Naive thymus-derived CD4-positive, alpha-beta T cell (primary cell): ENCODE results near the gene KCNIP1. TPM values are rescaled to one million over a fixed set of nuclear protein-coding genes. Genes with fewer than 3 reads are reported as not detected.

ENCODE experiments used
- ATAC-seq: fragments of 150-1000 bp; cut with Tn5 transposase; 2 replicates; pipeline ENCODE4 v1.10.0; 2021; ENCODE audit warnings: mild to moderate bottlenecking, moderate library complexity
- CTCF ChIA-PET: fragments of 350-600 bp; sonication (Branson Sonifier 250); formaldehyde crosslinking; loops from one replicate; lab custom pipeline; 2021; ENCODE audit warnings: antibody characterized with exemption; lab: Charles Lee
- POLR2A ChIA-PET: fragments of 350-600 bp; sonication (Branson Sonifier 250); formaldehyde crosslinking; loops from one replicate; lab custom pipeline; 2021; ENCODE audit warnings: antibody characterized with exemption, inconsistent platforms; lab: Charles Lee
- DNase-seq, 9 donors: peaks; one replicate each; pipeline versions ENCODE4 v3.0.0 to v3.0.0-alpha.2; 2020 to 2022; ENCODE audit warnings: mixed read lengths in 1 of 9
- H3K27ac ChIP-seq: one replicate; pipeline ENCODE4 v1.7.0; 2013; ENCODE audit warnings: mild to moderate bottlenecking, low read depth, low read length, moderate library complexity
- H3K27me3 ChIP-seq, 2 donors: one replicate each; pipeline ENCODE4 v1.7.0; 2013; ENCODE audit warnings: low read length in 2 of 2, mild to moderate bottlenecking in 2 of 2, moderate library complexity in 2 of 2; ENCODE audit not compliant: control insufficient read depth in 2 of 2, insufficient read depth in 2 of 2
- H3K36me3 ChIP-seq, 3 experiments: 1 replicate in 2 of 3; 2 replicates in 1 of 3; pipeline ENCODE4 v1.7.0; 2013; ENCODE audit warnings: low read length in 3 of 3, mild to moderate bottlenecking in 3 of 3, moderate library complexity in 1 of 3; ENCODE audit not compliant: insufficient read depth in 3 of 3, control insufficient read depth in 2 of 3
- H3K4me1 ChIP-seq, 2 donors: one replicate each; pipeline ENCODE4 v1.7.0; 2013; ENCODE audit warnings: low read length in 2 of 2, mild to moderate bottlenecking in 2 of 2, moderate library complexity in 1 of 2; ENCODE audit not compliant: control insufficient read depth in 2 of 2, insufficient read depth in 2 of 2
- H3K4me3 ChIP-seq: 2 replicates; pipeline ENCODE4 v1.7.0; 2013; ENCODE audit warnings: mild to moderate bottlenecking, low read length
- H3K9me3 ChIP-seq, 3 experiments: 1 replicate in 2 of 3; 2 replicates in 1 of 3; pipeline ENCODE4 v1.7.0; 2013; ENCODE audit warnings: low read length in 3 of 3; ENCODE audit not compliant: control insufficient read depth in 2 of 3
- H3K27ac Mint-ChIP-seq, 9 donors: one replicate each; pipeline ENCODE4 v1.8.0; 2020 to 2022; ENCODE audit warnings: mixed read lengths in 9 of 9, mild to moderate bottlenecking in 8 of 9, moderate library complexity in 5 of 9, inconsistent platforms in 2 of 9
- H3K27me3 Mint-ChIP-seq, 5 donors: one replicate each; pipeline ENCODE4 v1.8.0; 2021 to 2022; ENCODE audit warnings: mixed read lengths in 5 of 5, mild to moderate bottlenecking in 1 of 5
- H3K36me3 Mint-ChIP-seq, 5 donors: one replicate each; pipeline ENCODE4 v1.8.0; 2020 to 2022; ENCODE audit warnings: mixed read lengths in 5 of 5, mild to moderate bottlenecking in 3 of 5, inconsistent platforms in 1 of 5
- H3K4me1 Mint-ChIP-seq, 7 donors: one replicate each; pipeline ENCODE4 v1.8.0; 2020 to 2022; ENCODE audit warnings: mixed read lengths in 7 of 7, mild to moderate bottlenecking in 3 of 7, inconsistent platforms in 1 of 7
- H3K4me3 Mint-ChIP-seq, 10 donors: one replicate each; pipeline ENCODE4 v1.8.0; 2020 to 2022; ENCODE audit warnings: mild to moderate bottlenecking in 10 of 10, mixed read lengths in 10 of 10, moderate library complexity in 6 of 10, inconsistent platforms in 2 of 10
- H3K9me3 Mint-ChIP-seq, 11 donors: one replicate each; pipeline ENCODE4 v1.8.0; 2020 to 2022; ENCODE audit warnings: mixed read lengths in 11 of 11, mild to moderate bottlenecking in 4 of 11, inconsistent platforms in 1 of 11, moderate library complexity in 1 of 11
- intact Hi-C, 2 donors: fragments of 100-400 bp; cut with micrococcal nuclease; formaldehyde crosslinking; loops; one replicate each; pipeline ENCODE4 v1.15.1; 2023
- polyA plus RNA-seq, 2 donors: library from polyadenylated mRNA; unstranded; fragments of 300-500 nt; fragmentation: Illumina TruSeq; gene quantifications; one replicate each; pipeline ENCODE4 v1.2.3, GENCODE V29; 2021
- total RNA-seq, 6 experiments: library from RNA in 5 of 6; stranded (reverse) in 5 of 6; gene quantifications; 1 replicate in 5 of 6; 2 replicates in 1 of 6; pipeline ENCODE4 v1.2.3 and lab custom pipeline; 2021 to 2026

The KCNIP1 gene
- total and polyA plus RNA-seq, 7 experiments from 2014 or later = not detected

DNA sequence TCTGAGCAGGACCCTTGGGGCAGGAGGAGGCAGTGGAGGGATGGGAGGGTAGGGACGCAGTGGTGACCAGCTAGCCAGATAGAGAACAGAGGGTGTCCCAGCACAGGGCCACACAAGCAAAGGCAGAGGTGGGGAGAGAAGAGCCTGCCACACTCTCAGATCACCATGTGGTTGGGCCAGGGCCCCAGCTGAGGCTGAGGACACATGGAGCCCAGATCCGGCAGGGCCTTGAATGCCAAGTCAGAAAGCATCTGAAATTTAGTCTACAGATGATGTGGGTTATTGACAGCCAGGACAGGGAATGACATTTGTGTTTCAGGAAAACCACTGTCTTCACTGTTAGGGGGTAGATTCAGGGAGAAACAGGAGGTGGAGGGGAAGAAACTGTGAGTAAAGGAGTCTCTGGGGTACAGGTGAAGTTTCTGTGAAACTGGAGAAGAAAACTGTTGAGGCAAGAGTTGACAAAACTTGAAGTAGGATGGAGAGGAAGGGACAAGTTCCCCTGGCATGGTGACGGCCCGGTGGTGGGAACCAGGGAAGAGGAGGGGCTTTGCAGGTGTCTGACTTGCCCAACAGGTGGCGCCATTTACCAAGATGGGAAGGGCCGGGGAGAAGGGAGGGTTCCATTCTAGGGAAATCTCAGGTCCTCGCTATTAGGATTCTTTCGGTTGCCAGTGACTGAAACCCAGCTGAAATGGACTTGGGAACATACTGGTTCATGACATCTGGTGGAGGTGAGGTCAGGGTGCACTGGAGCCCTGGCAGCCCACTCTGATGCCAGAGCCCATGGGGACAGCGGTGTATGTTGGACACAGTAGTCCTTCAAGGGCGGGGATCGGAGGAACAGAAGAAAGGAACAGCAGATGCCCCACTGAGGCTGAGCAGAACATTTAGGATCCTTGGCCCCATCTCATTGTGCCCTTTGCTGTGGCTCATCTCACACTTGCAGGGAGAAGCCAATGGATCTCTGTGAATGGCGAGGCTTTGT lies 100.1 kb downstream of the KCNIP1 start:
- peak in 4 of 9 donors; percentile 4 to 49 (median 8) for DNase-seq
- Mint-ChIP-seq H3K9me3 (no peaks in the 10 kb centered on the region), H3K4me3 (no peak overlapping the region), H3K27ac (no peak overlapping the region), H3K4me1 (peaks cover 0 to 6% (median 0%) of the 10 kb centered on the region in 7 donors), H3K36me3 (no peaks in the 10 kb centered on the region), H3K27me3 (peaks cover 0 to 25% (median 19%) of the 10 kb centered on the region in 5 donors)
- Histone ChIP-seq H3K4me3 (no peak overlapping the region), H3K9me3 (no peaks in the 10 kb centered on the region), H3K27me3 (no peaks in the 10 kb centered on the region), H3K4me1 (no peaks in the 10 kb centered on the region), H3K27ac (no peak overlapping the region), H3K36me3 (no peaks in the 10 kb centered on the region)
- no peak for ATAC-seq
- ChIA-PET CTCF (no interaction called here), POLR2A (no interaction called here)
- intact Hi-C loops = loop anchor here (1.0 to 2.0 kb wide), 2 partner anchors 29 kb away; no protein-coding TSS in a partner anchor

DNA sequence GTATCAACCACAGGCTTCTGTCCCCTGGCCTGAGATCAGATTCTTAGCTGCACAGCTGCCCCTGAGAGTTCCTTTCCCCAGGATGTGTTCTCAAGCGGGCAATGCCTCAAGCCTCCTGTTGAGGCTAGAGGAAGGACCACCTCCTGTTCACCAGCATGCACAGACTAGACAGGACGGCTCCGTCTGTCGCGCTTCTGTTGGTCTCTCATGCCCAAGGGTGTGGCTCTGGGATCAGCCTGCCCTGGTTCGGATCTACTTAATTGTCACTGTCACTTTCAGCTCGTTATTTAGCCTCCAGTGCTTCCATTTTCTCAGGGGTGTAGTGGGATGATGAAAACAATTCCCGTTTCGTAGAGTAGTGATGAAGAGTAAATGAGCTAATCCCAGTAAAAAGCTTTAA lies 103.1 kb downstream of the KCNIP1 start:
- ChIA-PET POLR2A (no interaction called here), CTCF (no interaction called here)
- ATAC-seq (no peak), DNase-seq (no peak)
- no peak overlapping the region for H3K4me3 ChIP-seq
- no peaks in the 10 kb centered on the region for H3K27me3 ChIP-seq
- peaks cover 0 to 6% (median 0%) of the 10 kb centered on the region in 7 donors for H3K4me1 Mint-ChIP-seq
- H3K4me1 ChIP-seq = no peaks in the 10 kb centered on the region
- H3K36me3 Mint-ChIP-seq = no peaks in the 10 kb centered on the region
- H3K9me3 Mint-ChIP-seq = no peaks in the 10 kb centered on the region
- H3K27me3 Mint-ChIP-seq = peaks cover 0 to 24% (median 3%) of the 10 kb centered on the region in 5 donors
- intact Hi-C loops = no loop called here
- H3K36me3 ChIP-seq = no peaks in the 10 kb centered on the region
- H3K4me3 Mint-ChIP-seq = no peak overlapping the region
- no peaks in the 10 kb centered on the region for H3K9me3 ChIP-seq
- H3K27ac Mint-ChIP-seq = no peak overlapping the region
- H3K27ac ChIP-seq = no peak overlapping the region

DNA sequence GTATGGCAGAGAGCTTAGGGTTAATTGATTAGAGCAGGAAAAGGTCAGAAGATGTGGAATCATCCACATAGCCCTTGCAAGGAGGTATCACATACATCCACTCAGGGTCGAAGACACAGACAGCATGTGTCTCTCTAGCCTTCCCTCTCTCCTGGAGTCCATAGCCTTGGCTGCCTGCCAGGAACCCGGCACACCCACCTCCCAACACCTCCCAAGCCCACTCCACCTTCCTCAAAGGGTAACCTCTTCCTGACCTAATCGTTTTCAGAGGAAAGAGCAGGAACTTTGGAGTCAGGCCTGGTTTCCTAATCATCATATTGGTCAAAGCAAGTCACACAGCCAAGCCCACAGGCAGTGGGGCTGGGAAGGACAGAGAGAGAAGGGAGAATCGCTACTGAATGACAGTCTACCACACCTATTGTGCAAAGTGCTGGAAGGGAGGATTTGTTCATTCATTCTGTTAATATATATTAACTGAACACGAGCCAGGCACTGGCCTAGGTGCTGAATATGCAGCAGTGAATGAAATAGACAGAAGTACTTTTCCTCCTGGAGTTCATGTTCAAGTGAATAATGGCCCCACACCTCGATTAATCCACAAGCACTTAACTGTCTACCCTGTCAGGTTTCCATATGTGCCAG lies 107.8 kb downstream of the KCNIP1 start:
- Mint-ChIP-seq H3K4me1 (no peaks in the 10 kb centered on the region), H3K4me3 (no peak overlapping the region), H3K36me3 (no peaks in the 10 kb centered on the region), H3K27me3 (peaks cover 0 to 12% (median 3%) of the 10 kb centered on the region in 5 donors), H3K27ac (no peak overlapping the region), H3K9me3 (no peaks in the 10 kb centered on the region)
- Histone ChIP-seq H3K4me3 (no peak overlapping the region), H3K36me3 (no peaks in the 10 kb centered on the region), H3K27me3 (no peaks in the 10 kb centered on the region), H3K9me3 (no peaks in the 10 kb centered on the region), H3K4me1 (no peaks in the 10 kb centered on the region), H3K27ac (no peak overlapping the region)
- CTCF ChIA-PET = no interaction called here
- DNase-seq (no peak), ATAC-seq (no peak)
- POLR2A ChIA-PET = no interaction called here
- intact Hi-C loops = no loop called here

DNA sequence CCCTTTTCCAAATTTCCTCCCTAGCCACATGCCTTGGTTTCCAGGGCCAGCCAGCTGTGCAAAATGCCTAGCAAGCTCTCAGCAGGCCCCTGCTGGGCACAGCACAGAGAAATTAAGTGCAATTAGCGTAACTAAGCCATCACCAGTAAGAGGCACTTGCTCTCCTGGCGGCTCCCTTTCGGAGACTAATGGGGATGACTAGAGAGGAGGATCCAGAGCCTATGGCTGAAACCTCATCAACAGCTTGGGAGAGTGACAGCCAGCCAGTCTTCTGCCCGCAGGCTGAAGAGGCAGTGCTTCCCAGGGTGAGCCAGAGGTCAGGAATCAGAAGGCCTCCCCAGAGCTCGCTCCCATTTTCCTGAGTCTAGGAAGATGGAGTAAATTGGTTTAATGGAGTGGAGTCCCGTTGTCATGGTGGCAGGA lies 108.4 kb downstream of the KCNIP1 start:
- Histone ChIP-seq H3K4me3 (no peak overlapping the region), H3K27ac (no peak overlapping the region), H3K27me3 (no peaks in the 10 kb centered on the region), H3K36me3 (no peaks in the 10 kb centered on the region), H3K4me1 (no peaks in the 10 kb centered on the region), H3K9me3 (no peaks in the 10 kb centered on the region)
- H3K36me3 Mint-ChIP-seq = no peaks in the 10 kb centered on the region
- H3K4me3 Mint-ChIP-seq = no peak overlapping the region
- CTCF ChIA-PET = no interaction called here
- intact Hi-C loops = no loop called here
- POLR2A ChIA-PET = no interaction called here
- ATAC-seq = no peak
- no peaks in the 10 kb centered on the region for H3K4me1 Mint-ChIP-seq
- H3K9me3 Mint-ChIP-seq = no peaks in the 10 kb centered on the region
- H3K27me3 Mint-ChIP-seq = peaks cover 0 to 7% (median 4%) of the 10 kb centered on the region in 5 donors
- no peak for DNase-seq
- no peak overlapping the region for H3K27ac Mint-ChIP-seq

DNA sequence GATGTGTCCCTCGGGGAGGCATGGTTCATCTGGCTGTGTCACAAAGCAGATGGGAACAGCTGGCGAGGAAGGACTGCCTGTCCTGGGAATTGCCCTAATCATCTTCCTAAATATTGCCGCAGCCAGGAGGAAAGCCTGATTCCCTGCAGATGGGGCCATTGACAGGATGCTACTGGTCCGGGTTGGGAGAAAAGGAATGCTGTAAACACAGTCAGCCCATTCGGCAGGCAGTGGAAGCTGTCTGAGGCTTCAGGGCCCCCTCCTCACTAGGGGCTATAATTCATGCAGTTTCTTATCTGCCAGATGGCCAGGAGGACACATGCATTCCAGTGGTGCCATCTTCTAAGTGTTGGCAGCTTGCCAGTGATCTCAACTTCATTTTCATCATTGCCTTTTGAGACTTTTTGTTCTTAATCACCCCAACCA lies 110.3 kb downstream of the KCNIP1 start:
- no peaks in the 10 kb centered on the region for H3K9me3 ChIP-seq
- peaks cover 0 to 7% (median 4%) of the 10 kb centered on the region in 7 donors for H3K4me1 Mint-ChIP-seq
- ATAC-seq (no peak), DNase-seq (no peak)
- no peak overlapping the region for H3K27ac Mint-ChIP-seq
- H3K36me3 Mint-ChIP-seq = no peaks in the 10 kb centered on the region
- ChIA-PET CTCF (no interaction called here), POLR2A (no interaction called here)
- no peaks in the 10 kb centered on the region for H3K9me3 Mint-ChIP-seq
- peaks cover 0 to 9% (median 7%) of the 10 kb centered on the region in 5 donors for H3K27me3 Mint-ChIP-seq
- H3K27ac ChIP-seq = no peak overlapping the region
- no peaks in the 10 kb centered on the region for H3K27me3 ChIP-seq
- H3K4me3 ChIP-seq = no peak overlapping the region
- H3K4me1 ChIP-seq = no peaks in the 10 kb centered on the region
- no peaks in the 10 kb centered on the region for H3K36me3 ChIP-seq
- intact Hi-C loops = no loop called here
- no peak overlapping the region for H3K4me3 Mint-ChIP-seq

DNA sequence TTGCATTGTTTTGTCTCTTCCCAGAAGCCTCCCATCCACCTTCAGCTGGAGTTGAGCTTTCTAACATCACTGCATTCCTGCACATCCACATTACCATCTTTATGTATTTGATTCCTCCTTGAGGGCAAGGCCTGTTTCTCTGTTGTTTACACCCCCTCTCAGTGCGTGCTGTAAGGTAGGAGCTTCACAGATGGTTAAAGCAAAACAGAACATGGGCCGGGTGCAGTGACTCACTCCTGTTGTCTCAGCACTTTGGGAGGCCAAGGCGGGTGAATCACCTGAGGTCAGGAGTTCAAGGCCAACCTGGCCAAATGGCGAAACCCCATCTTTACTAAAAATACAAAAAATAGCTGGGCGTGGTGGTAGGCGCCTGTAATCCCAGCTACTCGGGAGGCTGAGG lies 110.9 kb downstream of the KCNIP1 start:
- Histone ChIP-seq H3K27ac (no peak overlapping the region), H3K4me1 (no peaks in the 10 kb centered on the region), H3K4me3 (no peak overlapping the region), H3K9me3 (no peaks in the 10 kb centered on the region), H3K27me3 (no peaks in the 10 kb centered on the region), H3K36me3 (no peaks in the 10 kb centered on the region)
- Mint-ChIP-seq H3K4me1 (peaks cover 0 to 7% (median 4%) of the 10 kb centered on the region in 7 donors), H3K27ac (no peak overlapping the region), H3K27me3 (peaks cover 0 to 10% (median 7%) of the 10 kb centered on the region in 5 donors), H3K36me3 (no peaks in the 10 kb centered on the region), H3K9me3 (no peaks in the 10 kb centered on the region), H3K4me3 (no peak overlapping the region)
- CTCF ChIA-PET = no interaction called here
- intact Hi-C loops = no loop called here
- no peak for ATAC-seq
- POLR2A ChIA-PET = no interaction called here
- no peak for DNase-seq
